ENCODE data around the gene SMARCAD1. TPM values are rescaled to one million over a fixed set of nuclear protein-coding genes. Genes with fewer than 3 reads are reported as not detected.

SMARCAD1 gene, protein sequence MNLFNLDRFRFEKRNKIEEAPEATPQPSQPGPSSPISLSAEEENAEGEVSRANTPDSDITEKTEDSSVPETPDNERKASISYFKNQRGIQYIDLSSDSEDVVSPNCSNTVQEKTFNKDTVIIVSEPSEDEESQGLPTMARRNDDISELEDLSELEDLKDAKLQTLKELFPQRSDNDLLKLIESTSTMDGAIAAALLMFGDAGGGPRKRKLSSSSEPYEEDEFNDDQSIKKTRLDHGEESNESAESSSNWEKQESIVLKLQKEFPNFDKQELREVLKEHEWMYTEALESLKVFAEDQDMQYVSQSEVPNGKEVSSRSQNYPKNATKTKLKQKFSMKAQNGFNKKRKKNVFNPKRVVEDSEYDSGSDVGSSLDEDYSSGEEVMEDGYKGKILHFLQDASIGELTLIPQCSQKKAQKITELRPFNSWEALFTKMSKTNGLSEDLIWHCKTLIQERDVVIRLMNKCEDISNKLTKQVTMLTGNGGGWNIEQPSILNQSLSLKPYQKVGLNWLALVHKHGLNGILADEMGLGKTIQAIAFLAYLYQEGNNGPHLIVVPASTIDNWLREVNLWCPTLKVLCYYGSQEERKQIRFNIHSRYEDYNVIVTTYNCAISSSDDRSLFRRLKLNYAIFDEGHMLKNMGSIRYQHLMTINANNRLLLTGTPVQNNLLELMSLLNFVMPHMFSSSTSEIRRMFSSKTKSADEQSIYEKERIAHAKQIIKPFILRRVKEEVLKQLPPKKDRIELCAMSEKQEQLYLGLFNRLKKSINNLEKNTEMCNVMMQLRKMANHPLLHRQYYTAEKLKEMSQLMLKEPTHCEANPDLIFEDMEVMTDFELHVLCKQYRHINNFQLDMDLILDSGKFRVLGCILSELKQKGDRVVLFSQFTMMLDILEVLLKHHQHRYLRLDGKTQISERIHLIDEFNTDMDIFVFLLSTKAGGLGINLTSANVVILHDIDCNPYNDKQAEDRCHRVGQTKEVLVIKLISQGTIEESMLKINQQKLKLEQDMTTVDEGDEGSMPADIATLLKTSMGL
- total RNA-seq, result 10 to 100 TPM; 12.1 to 25.0 (median 17.4) TPM

DNA sequence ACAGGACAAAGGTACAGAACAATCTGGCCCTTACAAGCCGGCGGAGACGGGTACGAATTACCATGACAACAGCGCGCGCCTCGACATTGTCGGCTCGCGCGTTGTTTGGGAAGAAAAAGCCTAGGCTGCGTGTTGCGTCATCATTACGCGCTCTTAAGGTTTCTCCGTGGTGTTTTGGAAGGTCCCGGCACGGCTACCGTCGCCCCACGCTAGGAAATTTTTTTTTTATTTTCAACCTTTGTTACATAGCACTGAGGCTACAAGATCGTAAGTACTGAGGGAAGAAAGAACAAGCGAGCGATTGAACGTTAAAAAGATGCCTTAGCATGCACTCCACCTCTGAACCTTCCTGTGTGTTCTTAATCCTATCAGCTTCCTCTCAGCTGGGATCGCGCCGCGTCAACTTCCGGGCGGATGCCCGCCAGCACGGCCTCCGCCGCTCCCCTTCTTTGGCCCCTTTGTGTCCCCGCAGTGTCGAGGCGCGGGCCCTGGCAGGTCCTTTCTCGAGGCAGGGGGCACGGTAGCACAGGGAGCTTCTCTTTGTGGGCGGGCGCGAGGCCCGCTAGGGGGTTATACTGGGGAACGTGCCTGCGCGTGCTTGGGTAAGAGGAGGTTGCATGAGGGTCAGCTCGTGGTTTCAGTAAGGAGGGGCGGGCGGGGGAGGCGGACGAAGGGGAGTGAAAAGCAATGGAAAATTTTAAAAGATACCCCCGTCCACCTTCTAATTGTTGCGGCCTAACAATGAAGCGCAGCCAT, at the start of gene SMARCAD1:
TSS of gene SMARCAD1 (plus strand) at position 397 of the 756 bp plus-strand sequence. CDS start 530 bp downstream, outside the sequence.
- peak; percentile 95 to 98 for ATAC-seq (ENCODE audit: low FRiP score in 2 of 2)
- Histone ChIP-seq H3K9me3 (no peaks in the 10 kb centered on the region), H3K4me3 (peak within 1 kb of the TSS; percentile 46 to 88 (median 70)), H3K27me3 (no peaks in the 10 kb centered on the region), H3K4me1 (peaks cover 9 to 28% (median 13%) of the 10 kb centered on the region in 4 donors), H3K36me3 (peaks cover 0 to 18% (median 11%) of the 10 kb centered on the region in 4 donors), H3K27ac (peak within 1 kb of the TSS; percentile 88 to 92 (median 88))
- TF ChIP-seq EP300 (IDR thresholded peaks at IDR 0.05), result no peak
- peak in 3 of 4 donors; percentile 32 to 66 (median 61) for TF ChIP-seq POLR2A (IDR thresholded peaks at IDR 0.05)
- peak; percentile 58 to 67 for TF ChIP-seq POLR2AphosphoS5 (IDR thresholded peaks at IDR 0.05)
- TF ChIP-seq, protein P1, sequence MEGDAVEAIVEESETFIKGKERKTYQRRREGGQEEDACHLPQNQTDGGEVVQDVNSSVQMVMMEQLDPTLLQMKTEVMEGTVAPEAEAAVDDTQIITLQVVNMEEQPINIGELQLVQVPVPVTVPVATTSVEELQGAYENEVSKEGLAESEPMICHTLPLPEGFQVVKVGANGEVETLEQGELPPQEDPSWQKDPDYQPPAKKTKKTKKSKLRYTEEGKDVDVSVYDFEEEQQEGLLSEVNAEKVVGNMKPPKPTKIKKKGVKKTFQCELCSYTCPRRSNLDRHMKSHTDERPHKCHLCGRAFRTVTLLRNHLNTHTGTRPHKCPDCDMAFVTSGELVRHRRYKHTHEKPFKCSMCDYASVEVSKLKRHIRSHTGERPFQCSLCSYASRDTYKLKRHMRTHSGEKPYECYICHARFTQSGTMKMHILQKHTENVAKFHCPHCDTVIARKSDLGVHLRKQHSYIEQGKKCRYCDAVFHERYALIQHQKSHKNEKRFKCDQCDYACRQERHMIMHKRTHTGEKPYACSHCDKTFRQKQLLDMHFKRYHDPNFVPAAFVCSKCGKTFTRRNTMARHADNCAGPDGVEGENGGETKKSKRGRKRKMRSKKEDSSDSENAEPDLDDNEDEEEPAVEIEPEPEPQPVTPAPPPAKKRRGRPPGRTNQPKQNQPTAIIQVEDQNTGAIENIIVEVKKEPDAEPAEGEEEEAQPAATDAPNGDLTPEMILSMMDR (IDR thresholded peaks at IDR 0.05), result peak in 3 of 6 experiments; percentile 8 to 23 (median 12)
- 1% methylated on average over 45 to 57 of the region's 57 CpGs for WGBS, 2 donors
- peak; percentile 90 to 95 for DNase-seq

DNA sequence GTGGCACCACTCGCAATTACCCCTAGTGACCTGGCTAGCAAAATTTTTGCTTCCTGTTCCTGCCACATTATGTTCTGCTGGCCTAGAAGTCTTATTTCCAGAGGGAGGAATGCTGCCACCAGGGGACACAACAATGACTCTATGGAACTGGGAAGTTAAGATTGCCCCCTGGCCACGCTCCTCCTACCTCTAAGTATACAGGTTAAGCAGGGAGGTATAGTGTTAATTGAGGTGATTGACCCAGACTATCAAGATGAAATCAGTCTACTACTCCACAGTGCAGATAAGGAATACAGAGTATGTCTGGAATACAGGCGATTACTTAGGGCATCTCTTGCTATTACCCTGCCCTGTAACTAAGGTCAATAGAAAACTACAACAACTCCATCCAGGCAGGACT, 48.8 kb upstream of the SMARCAD1 start:
- no peak for DNase-seq
- Histone ChIP-seq H3K9me3 (no peaks in the 10 kb centered on the region), H3K4me1 (no peaks in the 10 kb centered on the region), H3K27ac (no peak overlapping the region), H3K27me3 (no peaks in the 10 kb centered on the region), H3K36me3 (no peaks in the 10 kb centered on the region), H3K4me3 (no peak overlapping the region)
- TF ChIP-seq POLR2A (IDR thresholded peaks at IDR 0.05) (no peak), POLR2AphosphoS5 (IDR thresholded peaks at IDR 0.05) (no peak), EP300 (IDR thresholded peaks at IDR 0.05) (no peak)
- TF ChIP-seq, protein P1 (IDR thresholded peaks at IDR 0.05), result no peak
- no peak for ATAC-seq (ENCODE audit: low FRiP score in 2 of 2)
- 84 to 90% methylated on average over 2 to 3 of the region's 3 CpGs for WGBS, 2 donors

DNA sequence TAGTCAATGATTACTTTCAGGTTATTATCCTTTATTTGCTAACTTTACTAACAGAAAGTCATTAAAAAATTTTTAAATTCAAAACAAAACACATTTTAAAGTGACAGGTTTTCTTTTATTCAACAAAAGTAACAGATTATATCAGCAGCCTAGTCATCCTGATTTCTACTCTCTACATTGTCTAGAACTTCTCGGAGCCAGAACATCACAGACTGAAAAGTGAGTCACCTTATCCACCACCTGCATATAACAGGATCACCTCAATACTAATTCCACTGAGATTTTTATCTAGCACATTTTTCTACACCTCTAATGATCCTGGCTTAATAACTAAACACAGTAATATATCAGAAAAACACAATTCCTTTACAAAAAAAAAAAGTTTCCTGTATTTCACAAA, 47.9 kb upstream of the SMARCAD1 start:
- Histone ChIP-seq H3K27me3 (no peaks in the 10 kb centered on the region), H3K36me3 (no peaks in the 10 kb centered on the region), H3K27ac (no peak overlapping the region), H3K4me1 (no peaks in the 10 kb centered on the region), H3K9me3 (no peaks in the 10 kb centered on the region), H3K4me3 (no peak overlapping the region)
- no peak for DNase-seq
- ATAC-seq (ENCODE audit: low FRiP score in 2 of 2), result no peak
- WGBS, 2 donors, result 92 to 96% methylated on average over 1 of the region's 1 CpG
- TF ChIP-seq POLR2A (IDR thresholded peaks at IDR 0.05), result no peak
- TF ChIP-seq EP300 (IDR thresholded peaks at IDR 0.05), result no peak
- TF ChIP-seq POLR2AphosphoS5 (IDR thresholded peaks at IDR 0.05), result no peak
- TF ChIP-seq, protein P1 (IDR thresholded peaks at IDR 0.05), result no peak

DNA sequence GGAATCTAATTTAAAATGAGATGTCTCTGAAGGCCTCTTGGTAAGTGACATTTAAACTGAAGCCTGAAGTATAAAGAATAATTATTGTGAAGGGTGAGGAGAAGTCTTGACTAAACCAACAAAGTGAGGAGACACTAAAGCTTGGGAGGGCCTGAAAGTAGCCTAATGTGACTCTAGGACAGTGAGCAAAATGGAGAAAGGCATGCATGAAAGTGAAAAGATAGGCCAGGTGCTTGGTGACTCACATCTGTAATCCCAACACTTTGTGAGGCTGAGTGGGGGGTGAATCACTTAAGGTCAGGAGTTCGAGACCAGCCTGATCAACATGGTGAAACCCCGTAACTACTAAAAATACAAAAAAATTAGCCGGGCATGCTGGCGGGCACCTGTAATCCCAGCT, 46.9 kb upstream of the SMARCAD1 start:
- no peak overlapping the region for H3K4me3 ChIP-seq
- no peaks in the 10 kb centered on the region for H3K36me3 ChIP-seq
- no peak overlapping the region for H3K27ac ChIP-seq
- H3K27me3 ChIP-seq, result no peaks in the 10 kb centered on the region
- no peaks in the 10 kb centered on the region for H3K4me1 ChIP-seq
- no peak for DNase-seq
- 95 to 98% methylated on average over 4 of the region's 4 CpGs for WGBS, 2 donors
- no peaks in the 10 kb centered on the region for H3K9me3 ChIP-seq
- TF ChIP-seq POLR2A (IDR thresholded peaks at IDR 0.05) (no peak), EP300 (IDR thresholded peaks at IDR 0.05) (no peak), POLR2AphosphoS5 (IDR thresholded peaks at IDR 0.05) (no peak)
- TF ChIP-seq, protein P1 (IDR thresholded peaks at IDR 0.05), result no peak
- ATAC-seq (ENCODE audit: low FRiP score in 2 of 2), result no peak

All from upper lobe of left lung (tissue), 6 donors.